Hematopoietic multipotent progenitor cell treated with erythropoietin and hydrocortisone succinate and interleukin-3 and kit ligand, for 15 days (in vitro differentiated cells): ENCODE results near the gene AK5.

Source experiments
- DNase-seq: peaks from one replicate; pipeline ENCODE4 v3.0.0-alpha.2; 2015; ENCODE audit warnings: low spot score

The AK5 gene

GRCh38 chr1:77543822-77544448 is 262.1 kb downstream of the AK5 start:
- no peak for DNase-seq

- DNase-seq = no peak
Observed at GRCh38 chr1:77544845-77545244, 263.0 kb downstream of the AK5 start.

- DNase-seq = no peak
Observed at GRCh38 chr1:77545970-77546369, 264.2 kb downstream of the AK5 start.

- DNase-seq = no peak
Observed at GRCh38 chr1:77546890-77547289, 265.1 kb downstream of the AK5 start.

- no peak for DNase-seq
Observed at GRCh38 chr1:77548285-77548684, 266.5 kb downstream of the AK5 start.

- no peak for DNase-seq
Observed at GRCh38 chr1:77550135-77550534, 268.3 kb downstream of the AK5 start.

- no peak for DNase-seq
Observed at GRCh38 chr1:77552626-77553025, 270.8 kb downstream of the AK5 start.

GRCh38 chr1:77553568-77554291 is 271.9 kb downstream of the AK5 start:
- DNase-seq = no peak

GRCh38 chr1:77556045-77556444 is 274.2 kb downstream of the AK5 start:
- no peak for DNase-seq

- DNase-seq = no peak
Observed at GRCh38 chr1:77557053-77557452, 275.2 kb downstream of the AK5 start.

GRCh38 chr1:77558591-77559164 is 276.9 kb downstream of the AK5 start:
- DNase-seq = no peak

- DNase-seq = no peak
Observed at GRCh38 chr1:77560741-77561140, 278.9 kb downstream of the AK5 start.

- no peak for DNase-seq
Observed at GRCh38 chr1:77562596-77563150, 280.9 kb downstream of the AK5 start.

- DNase-seq = no peak
Observed at GRCh38 chr1:77565321-77565720, 283.5 kb downstream of the AK5 start.

GRCh38 chr1:77571642-77572041 is 289.8 kb downstream of the AK5 start:
- DNase-seq = no peak

GRCh38 chr1:77579547-77579946 is 297.7 kb downstream of the AK5 start:
- no peak for DNase-seq

- no peak for DNase-seq
Observed at GRCh38 chr1:77582905-77583304, 301.1 kb downstream of the AK5 start.

GRCh38 chr1:77583483-77583882 is 301.7 kb downstream of the AK5 start:
- no peak for DNase-seq

GRCh38 chr1:77584884-77585283 is 303.1 kb downstream of the AK5 start:
- no peak for DNase-seq

GRCh38 chr1:77585610-77586314 is 303.9 kb downstream of the AK5 start:
- DNase-seq = no peak

- no peak for DNase-seq
Observed at GRCh38 chr1:77589231-77589630, 307.4 kb downstream of the AK5 start.

- DNase-seq = no peak
Observed at GRCh38 chr1:77590651-77591050, 308.8 kb downstream of the AK5 start.

GRCh38 chr1:77592906-77593305 is 311.1 kb downstream of the AK5 start:
- DNase-seq = no peak
